DMS53 (cell line): Measurements from ENCODE around the gene NDRG2.

ENCODE experiments used
- DNase-seq: peaks from one replicate; lab custom pipeline; 2025; lab: John Stamatoyannopoulos, UW

NDRG2 gene

GRCh38 chr14:20969336-20969735 is 55.5 kb downstream of the NDRG2 start:
- no peak for DNase-seq
